B cell (primary cell): Measurements from ENCODE around the gene CPO. TPM values are rescaled to one million over a fixed set of nuclear protein-coding genes. Genes with fewer than 3 reads are reported as not detected.

Experiments
- ATAC-seq: fragments of 200-7000 bp; cut with Tn5 transposase; one replicate; pipeline ENCODE4 v1.10.0; 2021; ENCODE audit warnings: low read depth, mild to moderate bottlenecking, moderate number of reproducible peaks, moderate library complexity
- CTCF ChIA-PET: fragments of 350-600 bp; sonication (Branson Sonifier 250); formaldehyde crosslinking; loops from one replicate; lab custom pipeline; 2021; ENCODE audit warnings: antibody characterized with exemption, inconsistent platforms; lab: Charles Lee
- POLR2A ChIA-PET: fragments of 350-600 bp; sonication (Branson Sonifier 250); formaldehyde crosslinking; loops from one replicate; lab custom pipeline; 2021; ENCODE audit warnings: antibody characterized with exemption; lab: Charles Lee
- DNase-seq: peaks from one replicate; pipeline ENCODE4 v3.0.0; 2013
- H2AFZ ChIP-seq: 2 replicates; pipeline ENCODE4 v1.6.1; 2012; ENCODE audit warnings: mild to moderate bottlenecking, low read depth, low read length; ENCODE audit not compliant: insufficient read depth, poor library complexity, severe bottlenecking
- H3K27ac ChIP-seq, 2 donors: 1 replicate in 1 of 2; 2 replicates in 1 of 2; pipeline ENCODE4 v1.5.1; 2012 to 2013; ENCODE audit warnings: low read length in 2 of 2, mild to moderate bottlenecking in 2 of 2, moderate library complexity in 1 of 2
- H3K27me3 ChIP-seq, 4 experiments: fragments of 200-600 bp in 1 of 4; sonication (generic) in 1 of 4; replicated peaks in 1 of 4; 1 replicate in 2 of 4; 2 replicates in 2 of 4; pipeline versions ENCODE4 v1.6.1 to v1.7.0; 2013 to 2016; ENCODE audit warnings: low read length in 3 of 4, mild to moderate bottlenecking in 2 of 4, mixed read lengths in 1 of 4, moderate library complexity in 1 of 4; ENCODE audit not compliant: insufficient read depth in 4 of 4, control insufficient read depth in 3 of 4; ENCODE audit errors: control extremely low read depth in 1 of 4
- H3K36me3 ChIP-seq, 2 experiments: replicated peaks in 1 of 2; 1 replicate in 1 of 2; 2 replicates in 1 of 2; pipeline versions ENCODE4 v1.6.1 to v1.7.1; 2013; ENCODE audit warnings: low read length in 1 of 2; ENCODE audit not compliant: insufficient read depth in 2 of 2, control insufficient read depth in 1 of 2; ENCODE audit errors: control extremely low read depth in 1 of 2, extremely low read depth in 1 of 2
- H3K4me1 ChIP-seq, 2 donors: fragments of 200-600 bp in 1 of 2; sonication (generic) in 1 of 2; 1 replicate in 1 of 2; 2 replicates in 1 of 2; pipeline versions ENCODE4 v1.5.1 to v1.6.1; 2013 to 2017; ENCODE audit warnings: low read length in 2 of 2; ENCODE audit not compliant: control insufficient read depth in 2 of 2, insufficient read depth in 2 of 2
- H3K4me2 ChIP-seq: replicated peaks from 2 replicates; pipeline ENCODE3; 2012; ENCODE audit warnings: mild to moderate bottlenecking, low read depth, low read length; ENCODE audit not compliant: poor library complexity, severe bottlenecking
- H3K4me3 ChIP-seq, 5 experiments: fragments of 200-600 bp in 1 of 5; sonication (generic) in 1 of 5; 1 replicate in 3 of 5; 2 replicates in 2 of 5; pipeline versions ENCODE4 v1.5.1 to v1.7.0; 2011 to 2016; ENCODE audit warnings: low read length in 4 of 5, mild to moderate bottlenecking in 4 of 5, low read depth in 2 of 5, control low read depth in 1 of 5, moderate library complexity in 1 of 5; ENCODE audit not compliant: insufficient read depth in 1 of 5; ENCODE audit errors: control extremely low read depth in 1 of 5, extremely low read depth in 1 of 5
- H3K79me2 ChIP-seq: fragments of 200-600 bp; sonication (generic); one replicate; pipeline ENCODE4 v1.6.0; 2016; ENCODE audit warnings: low read length; ENCODE audit not compliant: control insufficient read depth, insufficient read depth
- H3K9ac ChIP-seq: fragments of 200-600 bp; sonication (generic); 2 replicates; pipeline ENCODE4 v1.6.1; 2017; ENCODE audit warnings: mild to moderate bottlenecking, low read length, moderate library complexity
- H3K9me3 ChIP-seq, 3 donors: one replicate each; pipeline versions ENCODE4 v1.6.1 to v1.7.1; 2013; ENCODE audit warnings: low read length in 2 of 3; ENCODE audit not compliant: control insufficient read depth in 2 of 3, insufficient read depth in 1 of 3; ENCODE audit errors: control extremely low read depth in 1 of 3
- H4K20me1 ChIP-seq: 2 replicates; pipeline ENCODE4 v1.6.0; 2012; ENCODE audit warnings: mild to moderate bottlenecking, low read length; ENCODE audit not compliant: insufficient read depth, control insufficient read depth, poor library complexity, severe bottlenecking
- H3K27ac Mint-ChIP-seq: one replicate; pipeline ENCODE4 v1.8.0; 2021; ENCODE audit warnings: mixed read lengths
- H3K27me3 Mint-ChIP-seq: one replicate; pipeline ENCODE4 v1.8.0; 2021; ENCODE audit warnings: mixed read lengths
- H3K4me1 Mint-ChIP-seq: one replicate; pipeline ENCODE4 v1.8.0; 2021; ENCODE audit warnings: mixed read lengths
- H3K4me3 Mint-ChIP-seq: one replicate; pipeline ENCODE4 v1.8.0; 2021; ENCODE audit warnings: mixed read lengths
- H3K9me3 Mint-ChIP-seq: one replicate; pipeline ENCODE4 v1.8.0; 2022; ENCODE audit warnings: mixed read lengths; ENCODE audit not compliant: insufficient read depth
- CTCF ChIP-seq: fragments of 200-600 bp; IDR thresholded peaks from one replicate; pipeline ENCODE4 v1.8.0; 2022; ENCODE audit warnings: antibody characterized with exemption, mild to moderate bottlenecking
- EZH2 ChIP-seq: IDR thresholded peaks from 2 replicates; pipeline ENCODE4 v1.6.1; 2012; ENCODE audit warnings: borderline replicate concordance, low read depth, mild to moderate bottlenecking, moderate library complexity, low read length; ENCODE audit not compliant: insufficient read depth, poor library complexity, severe bottlenecking
- WGBS: methylation state at CpG from one replicate; pipeline ENCODE4 v1.1.5; 2013; ENCODE audit warnings: missing lambda C conversion rate; ENCODE audit not compliant: insufficient coverage; 5-methylcytosine and 5-hydroxymethylcytosine counted together
- intact Hi-C: fragments of 100-400 bp; cut with micrococcal nuclease; formaldehyde crosslinking; loops from one replicate; pipeline ENCODE4 v1.10.0; 2022
- polyA plus RNA-seq: library from polyadenylated mRNA; depleted of rRNA; stranded (reverse); fragments of >200 nt; gene quantifications from 2 replicates; pipeline ENCODE4 v1.2.3, GENCODE V29; 2012
- total RNA-seq, 2 donors: library from RNA; stranded (reverse); fragments of 120-200 nt in 1 of 2; gene quantifications; 1 replicate in 1 of 2; 2 replicates in 1 of 2; pipeline versions ENCODE4 v1.2.3 to v1.2.4, GENCODE V29; 2013 to 2022

Gene CPO
- total and polyA plus RNA-seq, 2 donors (not counting 1 experiment from before 2014, with no cell fraction given), result not detected

- 88% methylated on average over 6 of the region's 8 CpGs for WGBS
- Mint-ChIP-seq H3K27me3 (peaks cover 25% of the 10 kb centered on the region), H3K27ac (no peak overlapping the region), H3K4me3 (no peak overlapping the region), H3K9me3 (no peaks in the 10 kb centered on the region), H3K4me1 (no peaks in the 10 kb centered on the region)
- Histone ChIP-seq H3K27ac (no peak overlapping the region), H3K36me3 (no peaks in the 10 kb centered on the region), H4K20me1 (no peaks in the 10 kb centered on the region), H3K27me3 (peaks cover 0 to 3% (median 0%) of the 10 kb centered on the region in 4 experiments), H3K9me3 (no peaks in the 10 kb centered on the region), H3K4me1 (no peaks in the 10 kb centered on the region), H3K4me2 (no peak overlapping the region), H3K79me2 (no peaks in the 10 kb centered on the region), H3K4me3 (no peak overlapping the region), H3K9ac (no peak overlapping the region), H2AFZ (no peak overlapping the region)
- intact Hi-C loops, result loop anchor here (5.0 kb wide), 1 partner anchor 370 kb away; no protein-coding TSS in a partner anchor
- DNase-seq, result no peak
- POLR2A ChIA-PET, result no interaction called here
- ATAC-seq, result no peak
- TF ChIP-seq EZH2, result no peak
- TF ChIP-seq CTCF, result no peak
- CTCF ChIA-PET, result interaction anchor here (0.9 to 4.1 kb wide), 9 partner anchors 8 to 520 kb away, joined by 3 to 30 read pairs (median 3); partner anchors contain the start of gene KLF7
Measured at GRCh38 chr2:206982360-206982955, 43.1 kb downstream of the CPO start.

- ChIA-PET POLR2A (interaction anchor here (0.6 kb wide), 1 partner anchor 181 kb away, joined by 5 read pairs; no protein-coding TSS in a partner anchor), CTCF (interaction anchor here (0.6 to 4.1 kb wide), 9 partner anchors 12 to 853 kb away, joined by 3 to 30 read pairs (median 3); partner anchors contain the start of gene KLF7)
- H3K27me3 ChIP-seq, result peaks cover 0 to 3% (median 0%) of the 10 kb centered on the region in 4 experiments
- no peaks in the 10 kb centered on the region for H3K79me2 ChIP-seq
- no peak overlapping the region for H3K27ac ChIP-seq
- Mint-ChIP-seq H3K4me3 (no peak overlapping the region), H3K27me3 (peaks cover 20% of the 10 kb centered on the region), H3K27ac (no peak overlapping the region), H3K4me1 (no peaks in the 10 kb centered on the region), H3K9me3 (no peaks in the 10 kb centered on the region)
- H3K9me3 ChIP-seq, result no peaks in the 10 kb centered on the region
- intact Hi-C loops, result loop anchor here (5.0 kb wide), 1 partner anchor 369 kb away; no protein-coding TSS in a partner anchor
- H3K4me2 ChIP-seq, result no peak overlapping the region
- H2AFZ ChIP-seq, result no peak overlapping the region
- H3K4me3 ChIP-seq, result no peak overlapping the region
- ATAC-seq (no peak), DNase-seq (no peak)
- H3K36me3 ChIP-seq, result no peaks in the 10 kb centered on the region
- WGBS, result 85% methylated on average over 3 of the region's 5 CpGs
- H3K4me1 ChIP-seq, result no peaks in the 10 kb centered on the region
- no peak for TF ChIP-seq CTCF
- TF ChIP-seq EZH2, result no peak
- no peak overlapping the region for H3K9ac ChIP-seq
- H4K20me1 ChIP-seq, result no peaks in the 10 kb centered on the region
Measured at GRCh38 chr2:206983161-206983859, 44.0 kb downstream of the CPO start.
